NCI-H2107 (cell line): ENCODE measurements around the gene CDKN2B.
"Not testable (repeated sequence)": the region's sequence is repeated elsewhere in the genome, so short reads cannot be mapped to it uniquely, and the experiment has no call there.

Experiments
- DNase-seq: peaks from one replicate; lab custom pipeline; 2025; lab: John Stamatoyannopoulos, UW

Gene CDKN2B

GRCh38 chr9:22008717-22009505 lies at the start of gene CDKN2B:
Gene CDKN2B, minus strand, starts transcription at chr9:22009305. Its CDS starts 352 bp downstream, at chr9:22008953.
- DNase-seq: peak; percentile 90

GRCh38 chr9:22057972-22058371 lies 48.9 kb upstream of the CDKN2B start:
- not testable (repeated sequence) for DNase-seq

- no peak for DNase-seq
Measured at GRCh38 chr9:22056402-22056801, 47.3 kb upstream of the CDKN2B start.

- DNase-seq: no peak
Measured at GRCh38 chr9:22055090-22055489, 46.0 kb upstream of the CDKN2B start.

GRCh38 chr9:22054529-22054928 lies 45.4 kb upstream of the CDKN2B start:
- DNase-seq: no peak

- no peak for DNase-seq
Measured at GRCh38 chr9:22054076-22054475, 45.0 kb upstream of the CDKN2B start.

GRCh38 chr9:22053178-22053577 lies 44.1 kb upstream of the CDKN2B start:
- DNase-seq: no peak

GRCh38 chr9:22052376-22052945 lies 43.4 kb upstream of the CDKN2B start:
- peak; percentile 27 for DNase-seq

- no peak for DNase-seq
Measured at GRCh38 chr9:22050924-22051323, 41.8 kb upstream of the CDKN2B start.

- no peak for DNase-seq
Measured at GRCh38 chr9:22049411-22049810, 40.3 kb upstream of the CDKN2B start.

- DNase-seq: no peak
Measured at GRCh38 chr9:22047596-22047995, 38.5 kb upstream of the CDKN2B start.

GRCh38 chr9:22046243-22046885 lies 37.3 kb upstream of the CDKN2B start:
- no peak for DNase-seq

- DNase-seq: no peak
Measured at GRCh38 chr9:22045423-22045822, 36.3 kb upstream of the CDKN2B start.

- no peak for DNase-seq
Measured at GRCh38 chr9:22044583-22044982, 35.5 kb upstream of the CDKN2B start.

GRCh38 chr9:22043928-22044327 lies 34.8 kb upstream of the CDKN2B start:
- no peak for DNase-seq

- DNase-seq: no peak
Measured at GRCh38 chr9:22041775-22042174, 32.7 kb upstream of the CDKN2B start.

GRCh38 chr9:22041344-22041743 lies 32.2 kb upstream of the CDKN2B start:
- DNase-seq: no peak

GRCh38 chr9:22040760-22041159 lies 31.7 kb upstream of the CDKN2B start:
- no peak for DNase-seq

- DNase-seq: no peak
Measured at GRCh38 chr9:22039258-22039657, 30.2 kb upstream of the CDKN2B start.

- no peak for DNase-seq
Measured at GRCh38 chr9:22037954-22038690, 29.0 kb upstream of the CDKN2B start.

GRCh38 chr9:22036866-22037626 lies 27.9 kb upstream of the CDKN2B start:
- no peak for DNase-seq

- DNase-seq: no peak
Measured at GRCh38 chr9:22035591-22036011, 26.5 kb upstream of the CDKN2B start.
